Thyroid gland (tissue), 4 donors: ENCODE data around the gene MMEL1.

Experiments
- CTCF ChIP-seq, 6 experiments: fragments of 200-600 bp in 3 of 6; fragments of 450-650 bp in 3 of 6; sonication (generic) in 3 of 6; IDR thresholded peaks; one replicate each; pipeline ENCODE4 v1.5.1; 2016 to 2019; ENCODE audit warnings: antibody characterized with exemption in 6 of 6, mild to moderate bottlenecking in 2 of 6, inconsistent platforms in 1 of 6, moderate library complexity in 1 of 6
- POLR2A ChIP-seq, 2 donors: fragments of 450-650 bp; IDR thresholded peaks; one replicate each; pipeline ENCODE4 v1.6.1; 2017; ENCODE audit warnings: antibody characterized with exemption in 2 of 2, mild to moderate bottlenecking in 2 of 2, moderate library complexity in 1 of 2

- TF ChIP-seq CTCF (IDR thresholded peaks at IDR 0.05) (no peak), POLR2A (IDR thresholded peaks at IDR 0.05) (no peak)
Measured at GRCh38 chr1:2567083-2567679, 65.6 kb downstream of the MMEL1 start.
